Chondrocyte (in vitro differentiated cells): ENCODE measurements around the gene PXYLP1. TPM values are rescaled to one million over a fixed set of nuclear protein-coding genes. Genes with fewer than 3 reads are reported as not detected.

Experiments used
- DNase-seq: peaks from one replicate; pipeline ENCODE4 v3.0.0; 2021; ENCODE audit warnings: mixed read lengths, low spot score
- H3K27ac Mint-ChIP-seq: one replicate; pipeline ENCODE4 v1.8.0; 2021; ENCODE audit warnings: mild to moderate bottlenecking, moderate library complexity, mixed read lengths; ENCODE audit not compliant: unreplicated experiment
- H3K27me3 Mint-ChIP-seq: 2 replicates; pipeline ENCODE4 v1.8.0; 2021; ENCODE audit warnings: low read depth, mixed read lengths
- H3K36me3 Mint-ChIP-seq: 2 replicates; pipeline ENCODE4 v1.8.0; 2021; ENCODE audit warnings: low read depth, mixed read lengths
- H3K4me1 Mint-ChIP-seq: 2 replicates; pipeline ENCODE4 v1.8.0; 2021; ENCODE audit warnings: low read depth, mild to moderate bottlenecking, mixed read lengths
- H3K4me3 Mint-ChIP-seq: one replicate; pipeline ENCODE4 v1.8.0; 2021; ENCODE audit warnings: mild to moderate bottlenecking, moderate library complexity, mixed read lengths; ENCODE audit not compliant: unreplicated experiment
- H3K9me3 Mint-ChIP-seq: 2 replicates; pipeline ENCODE4 v1.8.0; 2021; ENCODE audit warnings: low read depth, mixed read lengths
- total RNA-seq: library from RNA; stranded (reverse); gene quantifications from 3 replicates; pipeline ENCODE4 v1.2.1, GENCODE V29; 2021
- TF ChIP-seq, protein P1 (sequence below): fragments of 200-600 bp; sonication (generic); IDR thresholded peaks from 2 replicates; pipeline ENCODE4 v1.5.0; 2021; ENCODE audit warnings: antibody characterized with exemption, mild to moderate bottlenecking, moderate library complexity

The PXYLP1 gene
- total RNA-seq, 1 donor from 2014 or later: 36.0 TPM

DNA sequence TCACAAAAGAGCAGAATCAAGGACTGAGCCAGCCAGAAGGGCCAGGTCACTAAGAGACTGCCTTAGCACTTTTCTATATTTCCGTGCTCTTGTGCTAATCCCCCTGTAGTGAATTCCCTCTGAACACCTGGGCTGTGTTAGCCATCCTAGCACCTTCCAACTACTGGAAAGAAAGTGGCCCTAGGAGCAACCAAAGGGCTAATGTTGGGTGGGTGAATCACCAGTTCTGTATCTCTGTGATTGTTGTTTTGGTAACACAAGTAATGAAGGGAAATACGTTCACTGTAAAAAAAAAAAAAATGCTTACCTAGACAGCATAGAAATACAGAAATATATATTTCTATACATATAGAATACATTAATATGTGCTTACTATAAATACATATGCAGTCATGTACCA is 43.9 kb downstream of the PXYLP1 start:
- no peaks in the 10 kb centered on the region for H3K27me3 Mint-ChIP-seq
- DNase-seq: no peak
- no peaks in the 10 kb centered on the region for H3K36me3 Mint-ChIP-seq
- H3K27ac Mint-ChIP-seq: peak overlapping the region; percentile 13
- no peak overlapping the region for H3K4me3 Mint-ChIP-seq
- H3K4me1 Mint-ChIP-seq: peaks cover 60% of the 10 kb centered on the region
- no peaks in the 10 kb centered on the region for H3K9me3 Mint-ChIP-seq
- TF ChIP-seq, protein P1, sequence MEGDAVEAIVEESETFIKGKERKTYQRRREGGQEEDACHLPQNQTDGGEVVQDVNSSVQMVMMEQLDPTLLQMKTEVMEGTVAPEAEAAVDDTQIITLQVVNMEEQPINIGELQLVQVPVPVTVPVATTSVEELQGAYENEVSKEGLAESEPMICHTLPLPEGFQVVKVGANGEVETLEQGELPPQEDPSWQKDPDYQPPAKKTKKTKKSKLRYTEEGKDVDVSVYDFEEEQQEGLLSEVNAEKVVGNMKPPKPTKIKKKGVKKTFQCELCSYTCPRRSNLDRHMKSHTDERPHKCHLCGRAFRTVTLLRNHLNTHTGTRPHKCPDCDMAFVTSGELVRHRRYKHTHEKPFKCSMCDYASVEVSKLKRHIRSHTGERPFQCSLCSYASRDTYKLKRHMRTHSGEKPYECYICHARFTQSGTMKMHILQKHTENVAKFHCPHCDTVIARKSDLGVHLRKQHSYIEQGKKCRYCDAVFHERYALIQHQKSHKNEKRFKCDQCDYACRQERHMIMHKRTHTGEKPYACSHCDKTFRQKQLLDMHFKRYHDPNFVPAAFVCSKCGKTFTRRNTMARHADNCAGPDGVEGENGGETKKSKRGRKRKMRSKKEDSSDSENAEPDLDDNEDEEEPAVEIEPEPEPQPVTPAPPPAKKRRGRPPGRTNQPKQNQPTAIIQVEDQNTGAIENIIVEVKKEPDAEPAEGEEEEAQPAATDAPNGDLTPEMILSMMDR: no peak

DNA sequence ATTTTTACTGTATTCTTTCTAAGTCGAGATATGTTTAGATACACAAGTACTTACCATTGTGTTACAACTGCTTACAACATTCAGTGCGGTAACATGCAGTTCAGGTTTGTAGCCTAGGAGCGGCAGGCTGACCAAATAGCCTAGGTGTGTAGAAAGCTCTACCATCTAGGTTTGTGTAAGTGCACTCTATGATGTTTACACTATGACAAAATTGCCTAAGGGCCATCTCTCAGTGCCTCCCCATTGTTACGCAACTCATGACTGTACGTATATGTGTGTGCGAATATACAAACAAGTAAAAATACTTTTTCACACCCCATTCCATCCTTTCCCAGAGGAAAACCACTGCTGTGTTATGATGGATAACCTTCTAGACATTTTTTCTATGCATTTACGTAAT is 44.3 kb downstream of the PXYLP1 start:
- TF ChIP-seq, protein P1: no peak
- Mint-ChIP-seq H3K36me3 (no peaks in the 10 kb centered on the region), H3K4me3 (no peak overlapping the region), H3K4me1 (peaks cover 65% of the 10 kb centered on the region), H3K27ac (peak overlapping the region; percentile 74), H3K9me3 (no peaks in the 10 kb centered on the region), H3K27me3 (no peaks in the 10 kb centered on the region)
- DNase-seq: no peak

DNA sequence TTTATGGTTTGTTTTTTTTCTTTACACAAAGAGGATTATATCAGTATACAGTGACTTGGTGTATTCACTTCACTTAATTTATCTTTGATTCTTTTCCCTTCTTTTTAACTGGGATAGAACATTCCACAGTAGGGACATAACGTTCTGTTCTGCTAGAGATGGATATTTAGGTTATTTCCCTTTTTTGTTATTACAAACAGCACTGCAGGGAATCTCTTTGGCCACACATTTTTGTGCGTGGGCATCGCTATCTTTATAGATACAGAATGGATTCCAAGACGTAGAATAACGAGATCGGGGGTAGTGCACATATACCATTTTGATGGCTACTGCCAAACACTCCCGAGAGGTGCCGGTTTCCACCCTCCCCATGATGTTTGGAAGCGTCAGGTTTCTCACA is 44.8 kb downstream of the PXYLP1 start:
- no peak overlapping the region for H3K4me3 Mint-ChIP-seq
- peak overlapping the region; percentile 74 for H3K27ac Mint-ChIP-seq
- DNase-seq: no peak
- H3K9me3 Mint-ChIP-seq: no peaks in the 10 kb centered on the region
- H3K36me3 Mint-ChIP-seq: peaks cover 1% of the 10 kb centered on the region
- peaks cover 69% of the 10 kb centered on the region for H3K4me1 Mint-ChIP-seq
- TF ChIP-seq, protein P1: no peak
- no peaks in the 10 kb centered on the region for H3K27me3 Mint-ChIP-seq

DNA sequence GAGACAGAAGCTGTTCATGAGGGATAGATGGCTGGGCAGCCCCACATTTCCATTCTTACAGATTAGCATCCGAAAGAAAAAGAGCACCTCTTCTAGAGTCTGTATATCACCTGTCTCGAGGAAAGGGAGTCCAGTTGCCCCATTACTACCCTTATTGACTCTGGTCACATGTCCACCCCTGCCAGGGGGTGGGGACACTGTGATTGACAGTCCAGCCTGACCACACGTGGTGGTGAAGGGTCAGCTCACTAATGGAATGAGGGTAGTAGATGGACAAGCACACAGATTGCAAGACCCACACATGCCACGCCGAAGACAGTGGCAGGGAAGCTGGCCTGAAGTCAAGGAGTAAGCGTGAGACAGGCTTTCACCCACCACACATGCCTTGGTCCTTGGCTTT is 45.8 kb downstream of the PXYLP1 start:
- no peak for DNase-seq
- TF ChIP-seq, protein P1: no peak
- no peak overlapping the region for H3K27ac Mint-ChIP-seq
- no peak overlapping the region for H3K4me3 Mint-ChIP-seq
- peaks cover 7% of the 10 kb centered on the region for H3K36me3 Mint-ChIP-seq
- H3K4me1 Mint-ChIP-seq: peaks cover 74% of the 10 kb centered on the region
- H3K27me3 Mint-ChIP-seq: no peaks in the 10 kb centered on the region
- no peaks in the 10 kb centered on the region for H3K9me3 Mint-ChIP-seq

DNA sequence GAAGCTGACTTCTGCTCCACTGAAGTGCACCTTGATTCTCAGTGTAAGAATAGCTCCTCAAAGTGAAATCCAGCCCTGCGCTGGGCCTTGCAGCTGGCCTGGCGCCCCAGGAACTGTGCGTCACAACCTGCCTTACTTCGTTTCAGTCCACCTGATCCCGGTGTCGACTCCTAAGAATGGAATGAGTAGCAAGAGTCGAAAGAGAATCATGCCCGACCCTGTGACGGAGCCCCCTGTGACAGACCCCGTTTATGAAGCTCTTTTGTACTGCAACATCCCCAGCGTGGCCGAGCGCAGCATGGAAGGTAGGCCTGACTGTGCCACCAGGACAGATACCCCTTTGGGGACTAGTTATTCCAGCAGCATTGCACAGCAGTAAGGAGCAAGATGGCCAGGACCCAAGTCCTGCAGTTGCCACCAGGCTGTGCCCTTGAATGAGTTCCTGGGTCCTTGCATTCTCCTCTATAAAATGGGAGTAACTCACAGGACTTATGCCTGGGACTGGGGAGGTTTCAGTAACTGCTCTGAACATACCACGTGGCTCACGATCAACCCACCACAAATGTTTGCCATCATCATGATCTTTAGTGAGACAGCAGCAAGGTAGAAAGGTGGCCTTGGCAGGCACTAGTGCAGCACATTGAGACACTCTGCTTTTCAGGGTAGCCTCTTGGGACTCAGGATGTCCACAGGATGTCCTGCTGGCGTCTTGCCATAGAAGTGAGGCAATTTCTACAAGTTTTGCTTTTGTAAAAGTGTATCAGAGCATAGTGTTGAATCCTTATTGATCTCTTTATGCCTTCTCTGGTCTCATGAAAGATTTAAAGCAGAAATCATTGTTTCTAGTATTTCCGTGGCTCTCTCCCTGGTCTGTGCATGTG is 46.8 kb downstream of the PXYLP1 start:
- peaks cover 82% of the 10 kb centered on the region for H3K4me1 Mint-ChIP-seq
- no peak for DNase-seq
- H3K4me3 Mint-ChIP-seq: no peak overlapping the region
- peaks cover 7% of the 10 kb centered on the region for H3K36me3 Mint-ChIP-seq
- TF ChIP-seq, protein P1: no peak
- H3K27me3 Mint-ChIP-seq: no peaks in the 10 kb centered on the region
- H3K27ac Mint-ChIP-seq: peak overlapping the region; percentile 92
- no peaks in the 10 kb centered on the region for H3K9me3 Mint-ChIP-seq
